ENCODE data around the gene PTPN13.

The PTPN13 gene

GRCh38 chr4:86856896-86857295 is 262.8 kb downstream of the PTPN13 start:
- no peak for DNase-seq

- no peak for DNase-seq
Observed at GRCh38 chr4:86857341-86858052, 263.4 kb downstream of the PTPN13 start.
